HEK293 (cell line): Measurements from ENCODE around the gene C6orf163.

Source experiments
- BCL11A ChIP-seq: fragments of 450-650 bp; formaldehyde crosslinking; IDR thresholded peaks from 2 replicates; pipeline ENCODE4 v1.5.1; 2016; ENCODE audit warnings: low read depth, missing biosample characterization, missing genetic modification characterization
- EGR2 ChIP-seq: fragments of 450-650 bp; formaldehyde crosslinking; IDR thresholded peaks from 2 replicates; pipeline ENCODE4 v1.5.1; 2016; ENCODE audit warnings: low read depth, missing biosample characterization, missing genetic modification characterization
- HOXC10 ChIP-seq: sonication (generic); formaldehyde crosslinking; IDR thresholded peaks from 2 replicates; pipeline ENCODE4 v1.8.1; 2023; ENCODE audit warnings: mild to moderate bottlenecking, missing genetic modification reagents
- MZF1 ChIP-seq: fragments of 450-650 bp; formaldehyde crosslinking; IDR thresholded peaks from 2 replicates; pipeline ENCODE4 v1.5.1; 2017; ENCODE audit warnings: missing biosample characterization, missing genetic modification characterization, borderline replicate concordance
- SP7 ChIP-seq: fragments of 450-650 bp; formaldehyde crosslinking; IDR thresholded peaks from 2 replicates; pipeline ENCODE4 v1.5.1; 2016; ENCODE audit warnings: missing biosample characterization, missing genetic modification characterization
- YY2 ChIP-seq: fragments of 450-650 bp; formaldehyde crosslinking; IDR thresholded peaks from 2 replicates; pipeline ENCODE4 v1.5.1; 2016; ENCODE audit warnings: missing biosample characterization, missing genetic modification characterization
- ZBTB7A ChIP-seq: fragments of 450-650 bp; formaldehyde crosslinking; IDR thresholded peaks from 2 replicates; pipeline ENCODE4 v1.5.1; 2016; ENCODE audit warnings: low read depth, missing biosample characterization, missing genetic modification characterization
- ZFP41 ChIP-seq: fragments of 450-650 bp; formaldehyde crosslinking; IDR thresholded peaks from 2 replicates; pipeline ENCODE4 v1.5.1; 2016; ENCODE audit warnings: missing biosample characterization, missing genetic modification characterization, borderline replicate concordance
- ZNF10 ChIP-seq: fragments of 450-650 bp; formaldehyde crosslinking; IDR thresholded peaks from 2 replicates; pipeline ENCODE4 v1.5.1; 2017; ENCODE audit warnings: missing biosample characterization, missing genetic modification characterization
- ZNF146 ChIP-seq: fragments of 450-650 bp; formaldehyde crosslinking; IDR thresholded peaks from 2 replicates; pipeline ENCODE4 v1.5.1; 2016; ENCODE audit warnings: missing biosample characterization, missing genetic modification characterization
- ZNF16 ChIP-seq: fragments of 450-650 bp; formaldehyde crosslinking; IDR thresholded peaks from 2 replicates; pipeline ENCODE4 v1.5.1; 2016; ENCODE audit warnings: low read depth, missing biosample characterization, missing genetic modification characterization
- ZNF175 ChIP-seq: fragments of 450-650 bp; formaldehyde crosslinking; IDR thresholded peaks from 2 replicates; pipeline ENCODE4 v1.5.1; 2016; ENCODE audit warnings: missing biosample characterization, missing genetic modification characterization
- ZNF19 ChIP-seq: fragments of 450-650 bp; formaldehyde crosslinking; IDR thresholded peaks from 2 replicates; pipeline ENCODE4; 2016; ENCODE audit warnings: missing biosample characterization, missing genetic modification characterization, low read depth
- ZNF223 ChIP-seq: fragments of 450-650 bp; formaldehyde crosslinking; IDR thresholded peaks from 2 replicates; pipeline ENCODE4 v1.5.1; 2016; ENCODE audit warnings: missing biosample characterization, missing genetic modification characterization
- ZNF274 ChIP-seq, 2 experiments: fragments of 200-500 bp in 1 of 2; fragments of 450-650 bp in 1 of 2; sonication (Bioruptor generic) in 1 of 2; formaldehyde crosslinking in 1 of 2; IDR thresholded peaks; 2 replicates each; pipeline versions ENCODE4 v1.5.1 to v1.6.1; 2014 to 2016; ENCODE audit warnings: borderline replicate concordance in 1 of 2, inconsistent platforms in 1 of 2, low read length in 1 of 2, missing biosample characterization in 1 of 2, missing genetic modification characterization in 1 of 2
- ZNF394 ChIP-seq: fragments of 450-650 bp; formaldehyde crosslinking; IDR thresholded peaks from 2 replicates; pipeline ENCODE4 v1.5.1; 2016; ENCODE audit warnings: missing biosample characterization, missing genetic modification characterization, mild to moderate bottlenecking, moderate library complexity, borderline replicate concordance
- ZNF514 ChIP-seq: fragments of 450-650 bp; formaldehyde crosslinking; IDR thresholded peaks from 2 replicates; pipeline ENCODE4 v1.5.1; 2016; ENCODE audit warnings: missing biosample characterization, missing genetic modification characterization
- ZNF529 ChIP-seq: fragments of 450-650 bp; formaldehyde crosslinking; IDR thresholded peaks from 2 replicates; pipeline ENCODE4 v1.5.1; 2017; ENCODE audit warnings: missing genetic modification characterization, missing biosample characterization; ENCODE audit not compliant: insufficient replicate concordance
- ZNF558 ChIP-seq: fragments of 450-650 bp; formaldehyde crosslinking; IDR thresholded peaks from 2 replicates; pipeline ENCODE4 v1.5.1; 2016; ENCODE audit warnings: missing biosample characterization, missing genetic modification characterization
- ZNF571 ChIP-seq: fragments of 450-650 bp; formaldehyde crosslinking; IDR thresholded peaks from 2 replicates; pipeline ENCODE4 v1.5.0; 2017; ENCODE audit warnings: missing biosample characterization, missing genetic modification characterization
- ZNF701 ChIP-seq: fragments of 450-650 bp; formaldehyde crosslinking; IDR thresholded peaks from 2 replicates; pipeline ENCODE4 v1.5.1; 2016; ENCODE audit warnings: missing biosample characterization, missing genetic modification characterization
- ZNF791 ChIP-seq: fragments of 450-650 bp; formaldehyde crosslinking; IDR thresholded peaks from 2 replicates; pipeline ENCODE4 v1.5.1; 2016; ENCODE audit warnings: missing biosample characterization, missing genetic modification characterization
- TF ChIP-seq, protein P1 (sequence below): fragments of 450-650 bp; formaldehyde crosslinking; IDR thresholded peaks from 2 replicates; pipeline ENCODE4 v1.5.1; 2017; ENCODE audit warnings: missing biosample characterization, missing genetic modification characterization
- TF ChIP-seq, protein P2 (sequence below): fragments of 450-650 bp; formaldehyde crosslinking; IDR thresholded peaks from 2 replicates; pipeline ENCODE4 v1.5.1; 2016; ENCODE audit warnings: missing biosample characterization, missing genetic modification characterization
- TF ChIP-seq, protein P3 (sequence below): fragments of 450-650 bp; formaldehyde crosslinking; IDR thresholded peaks from 2 replicates; pipeline ENCODE4; 2016; ENCODE audit warnings: missing biosample characterization, missing genetic modification characterization
- TF ChIP-seq, protein P4 (sequence below): fragments of 450-650 bp; formaldehyde crosslinking; IDR thresholded peaks from 2 replicates; pipeline ENCODE4 v1.5.1; 2016; ENCODE audit warnings: missing biosample characterization, missing genetic modification characterization, borderline replicate concordance
- TF ChIP-seq, protein P5 (sequence below): fragments of 450-650 bp; formaldehyde crosslinking; IDR thresholded peaks from 2 replicates; pipeline ENCODE4 v1.5.1; 2017; ENCODE audit warnings: missing biosample characterization, missing genetic modification characterization

C6orf163 gene

DNA sequence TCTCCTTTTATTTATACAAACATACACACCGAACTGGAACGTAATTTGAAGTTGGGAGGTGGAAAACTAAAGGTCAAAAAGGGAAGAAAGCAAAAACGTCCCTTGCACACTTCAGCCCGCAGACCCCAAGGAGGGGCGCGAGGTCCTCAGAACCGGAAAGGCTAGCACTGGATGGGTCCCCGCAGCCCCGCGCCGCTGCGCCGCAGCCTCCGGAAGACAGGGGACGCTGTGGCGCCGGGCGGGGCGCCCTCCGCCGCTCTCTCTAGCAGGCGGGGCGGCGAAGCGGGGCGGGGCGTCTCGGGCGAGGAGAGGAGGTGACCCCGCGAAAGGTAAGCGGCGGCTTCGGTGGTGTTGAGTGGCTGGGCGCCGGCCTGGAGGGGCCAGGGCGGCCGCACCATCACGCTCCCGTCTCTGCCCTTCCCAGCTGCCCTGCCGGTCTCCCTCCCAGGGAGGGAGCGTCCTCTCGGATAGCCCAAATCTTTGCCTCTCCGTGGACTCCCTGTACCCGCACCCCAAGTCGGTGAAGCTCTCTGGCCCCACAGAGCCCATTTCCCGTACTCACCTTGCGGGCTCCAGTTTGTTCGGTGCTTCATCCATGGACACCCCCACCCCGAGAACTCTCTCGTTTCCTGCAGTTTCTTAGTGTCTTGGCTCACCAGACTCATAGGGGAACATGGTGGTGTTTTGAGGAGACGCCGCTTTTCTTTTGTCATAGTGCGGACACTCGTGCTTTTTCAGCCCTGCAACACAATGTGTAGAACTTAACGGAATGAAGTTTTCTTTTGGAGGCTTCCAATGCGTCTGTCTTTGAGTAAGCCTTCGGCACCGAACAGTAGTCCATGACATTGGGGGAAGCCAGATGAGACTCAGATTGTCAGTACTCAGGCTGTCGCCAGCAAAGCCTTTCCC lies 22.1 kb upstream of the C6orf163 start, which contains the start of gene SMIM8 (continued):
- TF ChIP-seq, protein P1, sequence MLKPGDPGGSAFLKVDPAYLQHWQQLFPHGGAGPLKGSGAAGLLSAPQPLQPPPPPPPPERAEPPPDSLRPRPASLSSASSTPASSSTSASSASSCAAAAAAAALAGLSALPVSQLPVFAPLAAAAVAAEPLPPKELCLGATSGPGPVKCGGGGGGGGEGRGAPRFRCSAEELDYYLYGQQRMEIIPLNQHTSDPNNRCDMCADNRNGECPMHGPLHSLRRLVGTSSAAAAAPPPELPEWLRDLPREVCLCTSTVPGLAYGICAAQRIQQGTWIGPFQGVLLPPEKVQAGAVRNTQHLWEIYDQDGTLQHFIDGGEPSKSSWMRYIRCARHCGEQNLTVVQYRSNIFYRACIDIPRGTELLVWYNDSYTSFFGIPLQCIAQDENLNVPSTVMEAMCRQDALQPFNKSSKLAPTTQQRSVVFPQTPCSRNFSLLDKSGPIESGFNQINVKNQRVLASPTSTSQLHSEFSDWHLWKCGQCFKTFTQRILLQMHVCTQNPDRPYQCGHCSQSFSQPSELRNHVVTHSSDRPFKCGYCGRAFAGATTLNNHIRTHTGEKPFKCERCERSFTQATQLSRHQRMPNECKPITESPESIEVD (tag by site-specific recombination) = no peak
- no peak for TF ChIP-seq HOXC10 (CRISPR knock-in tag)
- TF ChIP-seq, protein P2, sequence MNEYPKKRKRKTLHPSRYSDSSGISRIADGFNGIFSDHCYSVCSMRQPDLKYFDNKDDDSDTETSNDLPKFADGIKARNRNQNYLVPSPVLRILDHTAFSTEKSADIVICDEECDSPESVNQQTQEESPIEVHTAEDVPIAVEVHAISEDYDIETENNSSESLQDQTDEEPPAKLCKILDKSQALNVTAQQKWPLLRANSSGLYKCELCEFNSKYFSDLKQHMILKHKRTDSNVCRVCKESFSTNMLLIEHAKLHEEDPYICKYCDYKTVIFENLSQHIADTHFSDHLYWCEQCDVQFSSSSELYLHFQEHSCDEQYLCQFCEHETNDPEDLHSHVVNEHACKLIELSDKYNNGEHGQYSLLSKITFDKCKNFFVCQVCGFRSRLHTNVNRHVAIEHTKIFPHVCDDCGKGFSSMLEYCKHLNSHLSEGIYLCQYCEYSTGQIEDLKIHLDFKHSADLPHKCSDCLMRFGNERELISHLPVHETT (tag by site-specific recombination) = no peak
- TF ChIP-seq, protein P3, sequence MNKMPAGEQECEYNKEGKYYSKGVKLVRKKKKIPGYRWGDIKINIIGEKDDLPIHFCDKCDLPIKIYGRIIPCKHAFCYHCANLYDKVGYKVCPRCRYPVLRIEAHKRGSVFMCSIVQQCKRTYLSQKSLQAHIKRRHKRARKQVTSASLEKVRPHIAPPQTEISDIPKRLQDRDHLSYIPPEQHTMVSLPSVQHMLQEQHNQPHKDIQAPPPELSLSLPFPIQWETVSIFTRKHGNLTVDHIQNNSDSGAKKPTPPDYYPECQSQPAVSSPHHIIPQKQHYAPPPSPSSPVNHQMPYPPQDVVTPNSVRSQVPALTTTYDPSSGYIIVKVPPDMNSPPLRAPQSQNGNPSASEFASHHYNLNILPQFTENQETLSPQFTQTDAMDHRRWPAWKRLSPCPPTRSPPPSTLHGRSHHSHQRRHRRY (tag by site-specific recombination) = no peak
- peak; percentile 90 for TF ChIP-seq ZNF223 (tag by site-specific recombination)
- TF ChIP-seq ZNF394 (tag by site-specific recombination) = 0 out of 2 replicates have a peak, but pooled peaks have one; percentile 60
- TF ChIP-seq, protein P4, sequence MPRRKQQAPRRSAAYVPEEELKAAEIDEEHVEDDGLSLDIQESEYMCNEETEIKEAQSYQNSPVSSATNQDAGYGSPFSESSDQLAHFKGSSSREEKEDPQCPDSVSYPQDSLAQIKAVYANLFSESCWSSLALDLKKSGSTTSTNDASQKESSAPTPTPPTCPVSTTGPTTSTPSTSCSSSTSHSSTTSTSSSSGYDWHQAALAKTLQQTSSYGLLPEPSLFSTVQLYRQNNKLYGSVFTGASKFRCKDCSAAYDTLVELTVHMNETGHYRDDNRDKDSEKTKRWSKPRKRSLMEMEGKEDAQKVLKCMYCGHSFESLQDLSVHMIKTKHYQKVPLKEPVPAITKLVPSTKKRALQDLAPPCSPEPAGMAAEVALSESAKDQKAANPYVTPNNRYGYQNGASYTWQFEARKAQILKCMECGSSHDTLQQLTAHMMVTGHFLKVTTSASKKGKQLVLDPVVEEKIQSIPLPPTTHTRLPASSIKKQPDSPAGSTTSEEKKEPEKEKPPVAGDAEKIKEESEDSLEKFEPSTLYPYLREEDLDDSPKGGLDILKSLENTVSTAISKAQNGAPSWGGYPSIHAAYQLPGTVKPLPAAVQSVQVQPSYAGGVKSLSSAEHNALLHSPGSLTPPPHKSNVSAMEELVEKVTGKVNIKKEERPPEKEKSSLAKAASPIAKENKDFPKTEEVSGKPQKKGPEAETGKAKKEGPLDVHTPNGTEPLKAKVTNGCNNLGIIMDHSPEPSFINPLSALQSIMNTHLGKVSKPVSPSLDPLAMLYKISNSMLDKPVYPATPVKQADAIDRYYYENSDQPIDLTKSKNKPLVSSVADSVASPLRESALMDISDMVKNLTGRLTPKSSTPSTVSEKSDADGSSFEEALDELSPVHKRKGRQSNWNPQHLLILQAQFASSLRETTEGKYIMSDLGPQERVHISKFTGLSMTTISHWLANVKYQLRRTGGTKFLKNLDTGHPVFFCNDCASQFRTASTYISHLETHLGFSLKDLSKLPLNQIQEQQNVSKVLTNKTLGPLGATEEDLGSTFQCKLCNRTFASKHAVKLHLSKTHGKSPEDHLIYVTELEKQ (tag by site-specific recombination) = peak; percentile 31; the same call in 1 of the 2 replicates
- TF ChIP-seq BCL11A = no peak
- TF ChIP-seq, protein P5, sequence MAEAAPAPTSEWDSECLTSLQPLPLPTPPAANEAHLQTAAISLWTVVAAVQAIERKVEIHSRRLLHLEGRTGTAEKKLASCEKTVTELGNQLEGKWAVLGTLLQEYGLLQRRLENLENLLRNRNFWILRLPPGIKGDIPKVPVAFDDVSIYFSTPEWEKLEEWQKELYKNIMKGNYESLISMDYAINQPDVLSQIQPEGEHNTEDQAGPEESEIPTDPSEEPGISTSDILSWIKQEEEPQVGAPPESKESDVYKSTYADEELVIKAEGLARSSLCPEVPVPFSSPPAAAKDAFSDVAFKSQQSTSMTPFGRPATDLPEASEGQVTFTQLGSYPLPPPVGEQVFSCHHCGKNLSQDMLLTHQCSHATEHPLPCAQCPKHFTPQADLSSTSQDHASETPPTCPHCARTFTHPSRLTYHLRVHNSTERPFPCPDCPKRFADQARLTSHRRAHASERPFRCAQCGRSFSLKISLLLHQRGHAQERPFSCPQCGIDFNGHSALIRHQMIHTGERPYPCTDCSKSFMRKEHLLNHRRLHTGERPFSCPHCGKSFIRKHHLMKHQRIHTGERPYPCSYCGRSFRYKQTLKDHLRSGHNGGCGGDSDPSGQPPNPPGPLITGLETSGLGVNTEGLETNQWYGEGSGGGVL (tag by site-specific recombination) = peak; percentile 52; the same call in 1 of the 2 replicates
- 0 out of 2 replicates have a peak, but pooled peaks have one; percentile 47 for TF ChIP-seq YY2
- no peak for TF ChIP-seq ZNF558 (tag by site-specific recombination)
- peak; percentile 8; the same call in 1 of the 2 replicates for TF ChIP-seq ZNF146 (tag by site-specific recombination)
- peak; percentile 84; the same call in 1 of the 2 replicates for TF ChIP-seq SP7 (tag by site-specific recombination)
- TF ChIP-seq ZNF571 (tag by site-specific recombination) = no peak
- no peak for TF ChIP-seq EGR2 (tag by site-specific recombination)
- TF ChIP-seq ZNF514 (tag by site-specific recombination) = no peak
- no peak for TF ChIP-seq ZNF16
- peak; percentile 72 for TF ChIP-seq ZNF10 (tag by site-specific recombination)
- no peak for TF ChIP-seq ZNF19 (tag by site-specific recombination)
- no peak for TF ChIP-seq ZFP41 (tag by site-specific recombination)
- peak; percentile 73; the same call in 1 of the 2 replicates for TF ChIP-seq MZF1 (tag by site-specific recombination)
- TF ChIP-seq ZBTB7A (tag by site-specific recombination) = 0 out of 2 replicates have a peak, but pooled peaks have one; percentile 10
- no peak for TF ChIP-seq ZNF791 (tag by site-specific recombination)
- TF ChIP-seq ZNF274 (IDR thresholded peaks at IDR 0.05; ENCODE audit: low read length) = no peak
- TF ChIP-seq ZNF274 (tag by site-specific recombination; IDR thresholded peaks at IDR 0.05; ENCODE audit: borderline replicate concordance) = no peak
- TF ChIP-seq ZNF175 (tag by site-specific recombination) = no peak
- no peak for TF ChIP-seq ZNF701 (tag by site-specific recombination)
- TF ChIP-seq ZNF529 (tag by site-specific recombination) = peak; percentile 9
